Neural cell (in vitro differentiated cells): ENCODE measurements around the gene OSCP1.

Source experiments
- CTCF ChIP-seq: fragments of 450-650 bp; IDR thresholded peaks from 2 replicates; pipeline ENCODE4 v1.5.1; 2014; ENCODE audit warnings: antibody characterized with exemption, mild to moderate bottlenecking, moderate library complexity; ENCODE audit not compliant: poor library complexity, severe bottlenecking
- EP300 ChIP-seq: fragments of 450-650 bp; conservative IDR thresholded peaks from 2 replicates; pipeline ENCODE4 v1.6.1; 2014; ENCODE audit warnings: antibody characterized with exemption, mild to moderate bottlenecking, moderate library complexity; ENCODE audit not compliant: poor library complexity, severe bottlenecking
- EZH2 ChIP-seq: fragments of 200-600, 300-800 bp; shearing (Covaris generic), sonication (generic); IDR thresholded peaks from 2 replicates; pipeline ENCODE4 v1.6.1; 2014; ENCODE audit warnings: antibody characterized with exemption, low read length, borderline replicate concordance, mild to moderate bottlenecking; ENCODE audit not compliant: insufficient read depth, poor library complexity, severe bottlenecking
- REST ChIP-seq: IDR thresholded peaks from 2 replicates; pipeline ENCODE4 v1.6.1; 2012; ENCODE audit warnings: borderline replicate concordance

GRCh38 chr1:36389261-36389660 lies 61.0 kb downstream of the OSCP1 start:
- TF ChIP-seq EP300 (no peak), EZH2 (no peak), CTCF (no peak), REST (no peak)
